GM19463 (cell line): Measurements from ENCODE around the gene RAB11FIP4.

Experiments
- ATAC-seq: cut with Tn5 transposase; IDR thresholded peaks from one replicate; pipeline ENCODE4 v1.9.1; 2021; ENCODE audit warnings: mild to moderate bottlenecking, moderate library complexity; ENCODE audit not compliant: unreplicated experiment

The RAB11FIP4 gene

DNA sequence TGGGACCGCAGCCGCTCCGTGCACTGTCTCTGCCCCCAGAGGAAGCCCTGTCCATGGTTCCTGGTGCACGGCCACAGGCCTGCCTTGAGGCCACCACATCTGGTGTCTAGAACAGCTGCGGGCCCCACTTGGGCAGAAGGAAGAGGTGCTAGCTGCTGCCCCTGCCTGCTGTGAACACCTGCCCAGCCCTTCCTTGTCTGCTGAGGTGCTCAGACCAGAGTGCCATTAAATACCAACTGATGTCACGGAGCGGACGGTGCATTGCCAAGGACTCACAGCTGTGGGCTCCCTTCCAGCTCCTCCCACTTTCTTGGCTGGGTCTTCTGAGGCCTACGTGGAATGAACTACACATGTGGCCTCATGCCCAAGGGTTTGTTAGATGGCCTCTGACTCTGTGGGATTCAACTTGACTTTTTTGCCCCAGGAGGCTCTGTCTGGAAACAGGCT, 146.1 kb downstream of the RAB11FIP4 start:
- ATAC-seq: peak; percentile 4

DNA sequence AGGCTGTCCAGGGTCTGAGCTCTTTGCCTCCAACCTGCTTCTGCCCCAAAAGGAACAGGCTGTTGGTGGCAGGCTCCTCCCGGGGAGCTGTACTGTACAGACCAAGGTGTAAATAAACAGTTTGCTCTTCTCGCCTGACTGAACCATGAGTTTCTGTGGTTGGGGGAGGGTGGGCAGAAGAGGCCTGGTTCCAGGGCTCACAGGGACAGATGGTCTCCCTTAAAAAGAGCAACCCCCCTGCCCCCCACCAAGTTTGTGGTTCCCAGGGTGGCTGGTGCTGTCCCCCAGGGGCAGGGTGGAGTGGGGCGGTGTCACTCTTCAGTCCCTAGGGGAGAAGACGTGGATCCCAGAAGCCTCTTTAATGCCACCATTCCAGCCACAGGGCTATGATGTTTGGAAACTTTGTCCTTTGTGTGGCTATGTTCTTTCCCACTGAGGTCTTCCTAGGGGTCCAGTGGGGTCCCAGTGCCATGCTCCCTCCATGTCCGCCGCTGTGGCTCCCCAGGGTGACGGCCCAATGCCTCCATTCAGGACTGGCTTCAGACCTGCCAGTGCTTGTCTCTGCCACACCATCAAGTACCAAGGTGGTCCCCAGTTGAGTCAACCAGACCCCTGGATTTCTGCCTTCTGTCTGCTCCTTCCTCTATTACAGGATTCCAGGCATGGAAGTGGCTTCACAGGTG, 146.7 kb downstream of the RAB11FIP4 start:
- peak; percentile 64 for ATAC-seq

DNA sequence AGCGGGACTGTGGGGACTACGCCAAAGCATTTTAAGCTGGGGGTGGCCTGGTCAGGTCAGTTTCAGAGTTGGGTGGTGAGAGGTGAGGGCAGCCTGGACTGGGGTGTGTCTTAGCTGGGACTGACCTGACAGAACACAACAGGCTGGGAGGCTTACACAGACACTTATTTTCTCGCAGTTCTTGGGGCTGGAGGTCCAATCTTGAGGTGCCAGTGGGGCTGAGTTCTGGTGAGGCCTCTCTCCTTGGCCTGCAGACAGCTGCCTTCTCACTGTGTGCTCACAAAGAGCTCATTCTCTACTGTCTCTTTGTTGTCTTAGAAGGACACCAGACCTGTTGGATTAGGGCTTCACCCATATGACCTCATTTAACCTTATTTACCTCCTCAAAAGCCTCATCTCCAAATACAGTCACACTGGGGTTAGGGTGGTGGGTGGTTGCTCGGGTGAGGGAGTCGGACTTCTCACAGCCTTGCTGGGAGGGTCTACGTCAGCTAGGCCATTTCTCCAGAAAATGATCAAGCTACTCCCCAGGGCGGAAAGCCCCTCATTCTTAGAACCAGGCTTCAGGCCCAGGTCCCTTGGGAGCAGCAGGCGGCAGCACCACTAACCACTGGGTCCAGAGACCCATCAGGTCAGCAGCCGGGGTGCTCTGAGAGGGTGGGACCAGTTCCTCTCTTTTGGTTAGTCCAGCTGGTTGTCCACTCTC, 149.3 kb downstream of the RAB11FIP4 start:
- no peak for ATAC-seq

DNA sequence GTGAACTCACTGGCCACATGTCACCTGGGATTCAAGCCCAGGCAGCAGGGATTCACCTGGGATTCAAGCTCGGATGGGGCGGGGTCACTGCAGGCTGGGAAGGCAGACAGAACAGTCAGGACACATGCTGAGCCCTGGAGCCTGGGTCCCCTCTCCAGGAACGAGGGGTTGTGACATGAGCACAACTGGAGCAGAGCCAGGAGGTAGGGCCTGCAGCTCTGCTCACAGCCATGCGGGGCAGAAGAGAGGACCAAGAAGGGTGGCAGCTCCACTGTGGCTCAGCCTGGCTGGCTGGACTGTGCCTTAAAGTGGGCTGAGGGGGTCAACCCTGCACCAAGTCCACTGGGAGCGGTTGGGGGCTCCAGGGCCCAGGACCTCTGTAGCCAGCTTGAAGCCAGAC, 150.1 kb downstream of the RAB11FIP4 start:
- ATAC-seq: no peak

DNA sequence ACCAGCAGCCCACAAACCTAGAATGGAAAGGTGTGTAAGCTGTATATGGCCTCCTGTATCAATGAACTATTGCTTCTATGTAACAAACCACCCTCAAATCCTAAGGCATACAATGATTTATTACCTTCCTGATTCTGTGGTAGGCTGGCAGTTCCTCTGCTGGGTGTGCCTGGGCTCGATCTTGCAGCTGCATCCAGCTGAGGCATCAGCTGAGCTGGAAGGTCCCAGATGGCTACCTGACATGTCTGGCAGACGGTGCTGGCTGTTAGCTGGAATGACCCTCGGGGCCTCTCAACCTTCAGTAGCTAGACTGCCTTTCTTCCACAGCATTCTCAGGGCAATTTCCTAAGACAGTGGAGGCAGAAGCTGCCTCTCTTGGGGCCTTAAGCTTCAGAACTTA, 152.7 kb downstream of the RAB11FIP4 start:
- ATAC-seq: no peak

DNA sequence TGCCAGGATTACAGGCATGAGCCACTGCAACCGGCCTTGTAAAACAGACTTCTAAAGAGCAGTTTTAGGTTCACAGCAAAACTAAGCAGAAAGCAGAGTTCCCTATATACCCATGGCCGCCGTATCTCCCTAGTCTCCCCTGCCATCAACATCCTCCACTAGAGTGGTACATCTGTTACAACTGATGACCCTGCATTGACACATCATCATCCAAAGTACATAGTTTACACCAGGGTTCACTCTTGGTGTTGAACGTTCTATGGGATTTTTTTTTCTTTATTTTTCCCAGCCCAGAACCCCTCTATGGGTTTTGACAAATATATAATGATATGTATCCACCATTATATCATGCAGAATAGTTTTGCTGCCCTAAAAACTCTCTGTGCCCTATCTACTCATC, 155.2 kb downstream of the RAB11FIP4 start:
- ATAC-seq: no peak

DNA sequence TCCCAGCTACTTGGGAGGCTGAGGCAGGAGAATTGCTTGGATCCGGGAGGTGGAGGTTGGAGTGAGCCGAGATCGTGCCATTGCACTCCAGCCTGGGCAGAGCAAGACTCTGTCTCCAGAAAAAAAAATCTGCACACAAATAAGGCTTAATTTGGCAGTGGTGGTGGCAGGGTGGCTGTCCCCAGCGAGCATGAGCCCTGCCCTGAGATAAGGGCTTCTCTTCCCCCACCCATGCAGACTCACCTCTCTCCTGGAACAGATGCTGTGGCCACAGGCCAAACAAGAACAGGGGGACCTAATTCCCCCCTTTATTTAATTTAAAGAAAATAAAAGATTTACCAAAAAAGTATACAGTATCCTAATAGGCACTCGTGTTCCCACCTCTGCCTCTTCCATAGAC, 157.2 kb downstream of the RAB11FIP4 start:
- no peak for ATAC-seq

DNA sequence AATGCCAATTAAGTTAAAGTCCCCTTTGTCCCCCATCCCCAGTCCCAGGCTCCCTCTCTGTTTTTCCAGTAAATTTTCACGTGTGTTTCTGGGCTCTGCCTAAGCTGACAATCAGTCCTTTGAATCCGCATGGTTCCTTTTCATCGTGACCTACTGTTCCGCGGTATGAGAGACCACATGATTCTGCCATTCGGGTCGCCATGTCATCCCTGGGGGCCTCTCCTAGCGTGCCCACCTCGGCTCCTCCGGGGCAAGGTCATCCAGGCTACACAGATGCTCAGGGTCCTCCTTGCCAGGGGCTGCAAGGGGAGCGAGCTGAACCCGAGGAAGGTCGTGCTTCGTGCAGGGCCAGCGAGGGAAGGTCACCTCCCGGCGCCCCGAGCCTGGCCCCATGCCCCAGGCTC, 157.6 kb downstream of the RAB11FIP4 start:
- ATAC-seq: no peak

DNA sequence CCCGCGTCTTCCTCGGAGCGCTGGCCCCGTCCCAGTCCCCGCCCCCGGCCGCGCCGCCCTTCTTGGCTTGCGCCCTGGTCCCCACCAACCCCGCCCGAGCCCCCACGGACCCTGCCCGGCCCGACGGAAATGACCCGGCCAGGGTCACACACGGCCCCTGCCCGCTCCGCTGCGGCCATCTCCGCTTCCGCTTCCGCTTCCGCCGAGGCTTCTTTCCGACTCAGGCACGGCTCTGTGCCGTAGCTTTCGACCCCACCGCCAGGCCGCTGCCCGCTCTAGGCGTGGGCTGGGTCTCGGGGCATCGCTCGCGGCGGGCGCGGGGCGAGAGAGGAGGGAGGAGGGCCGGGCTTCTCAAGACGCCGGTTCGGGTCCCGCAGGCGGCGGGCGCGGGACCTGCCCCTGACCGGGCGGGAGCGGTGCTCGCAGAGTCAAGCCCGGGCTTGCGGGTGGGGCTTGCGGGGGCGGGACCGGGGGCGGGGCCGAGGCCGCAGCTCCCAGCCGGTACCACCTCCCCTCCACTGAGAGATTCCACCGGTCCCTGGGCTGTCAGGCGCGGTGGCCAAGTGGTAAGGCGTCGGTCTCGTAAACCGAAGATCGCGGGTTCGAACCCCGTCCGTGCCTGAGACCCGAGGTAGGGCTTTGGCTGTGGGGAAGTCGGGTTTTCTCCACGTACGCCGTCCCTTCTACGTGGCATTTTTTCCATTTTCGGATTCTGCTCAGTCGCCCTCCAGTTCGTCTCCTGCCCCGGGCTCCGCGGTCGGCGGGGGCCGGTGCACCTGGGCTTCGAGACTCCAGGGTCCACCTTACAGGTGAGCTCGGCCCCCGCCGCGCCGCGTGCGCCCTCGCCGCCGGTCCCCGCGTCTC, 158.3 kb downstream of the RAB11FIP4 start:
- ATAC-seq: peak; percentile 77

DNA sequence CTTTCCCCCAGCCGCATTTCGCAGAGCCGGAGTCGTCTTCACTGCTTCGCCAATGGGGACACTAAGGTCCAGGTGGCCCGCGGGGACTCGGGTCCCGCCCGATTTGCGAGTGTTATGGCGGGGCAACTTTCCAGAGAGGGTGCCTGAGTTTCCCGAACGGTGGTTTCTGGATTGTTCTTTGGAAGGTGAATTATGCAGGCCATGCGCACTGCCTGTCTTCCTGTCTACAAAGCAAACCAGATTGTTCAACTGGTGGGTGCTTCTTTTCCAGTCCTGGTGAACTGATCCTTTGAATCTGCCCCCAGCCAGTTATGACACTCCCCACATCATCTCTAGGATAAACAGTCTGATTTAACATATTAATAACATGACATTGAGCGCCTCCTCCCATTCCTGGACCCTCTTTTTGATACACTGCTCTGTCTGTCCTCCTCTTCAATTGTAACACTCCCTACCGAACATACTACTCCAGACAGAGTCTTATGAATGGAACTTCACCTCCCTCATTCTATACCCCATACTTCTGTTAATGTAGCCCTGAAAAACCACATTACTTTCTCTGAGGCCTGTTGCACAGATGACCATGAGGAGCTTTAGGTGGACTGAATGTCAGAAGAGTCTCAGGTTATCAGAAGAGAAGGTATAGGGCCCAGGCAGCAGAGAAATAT, 159.0 kb downstream of the RAB11FIP4 start:
- no peak for ATAC-seq

DNA sequence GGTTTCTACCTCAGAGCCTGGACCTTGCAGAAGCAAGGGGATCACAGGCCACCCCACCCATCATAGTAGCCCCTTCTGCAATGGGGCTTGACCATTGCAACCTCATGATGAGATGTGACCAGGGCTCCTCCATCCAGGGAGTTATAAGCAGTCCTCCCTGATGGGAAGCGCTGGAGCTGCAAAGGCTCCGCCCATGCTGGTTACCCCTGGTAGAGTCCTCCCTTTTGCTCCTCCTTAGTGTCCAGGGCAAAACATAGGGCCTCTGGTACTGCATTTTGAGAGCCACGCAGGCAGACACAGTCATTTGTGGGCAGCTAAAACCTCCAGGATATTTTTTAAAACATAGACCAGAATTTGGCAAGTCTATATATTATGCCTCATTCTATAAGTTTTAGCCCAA, 161.1 kb downstream of the RAB11FIP4 start:
- no peak for ATAC-seq

DNA sequence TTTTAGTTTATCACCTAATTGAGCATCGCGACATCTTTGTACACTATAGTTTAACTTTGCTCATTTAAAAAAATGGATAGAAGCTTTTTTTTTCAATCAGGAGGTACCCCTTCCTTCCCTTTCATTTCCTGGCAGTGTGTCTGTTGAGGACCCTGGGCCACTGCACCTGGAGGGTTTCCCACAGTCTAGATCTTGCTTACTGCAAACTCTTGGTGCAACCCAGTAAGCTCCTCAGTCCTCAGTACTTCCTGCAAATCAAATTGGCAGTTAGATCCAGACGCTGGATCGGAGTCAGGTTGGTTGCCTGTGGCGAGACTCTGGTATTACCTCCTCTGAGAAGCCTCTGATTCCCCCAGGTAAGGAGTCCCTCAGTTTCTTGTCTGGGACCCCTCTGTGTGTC, 162.0 kb downstream of the RAB11FIP4 start:
- ATAC-seq: no peak

DNA sequence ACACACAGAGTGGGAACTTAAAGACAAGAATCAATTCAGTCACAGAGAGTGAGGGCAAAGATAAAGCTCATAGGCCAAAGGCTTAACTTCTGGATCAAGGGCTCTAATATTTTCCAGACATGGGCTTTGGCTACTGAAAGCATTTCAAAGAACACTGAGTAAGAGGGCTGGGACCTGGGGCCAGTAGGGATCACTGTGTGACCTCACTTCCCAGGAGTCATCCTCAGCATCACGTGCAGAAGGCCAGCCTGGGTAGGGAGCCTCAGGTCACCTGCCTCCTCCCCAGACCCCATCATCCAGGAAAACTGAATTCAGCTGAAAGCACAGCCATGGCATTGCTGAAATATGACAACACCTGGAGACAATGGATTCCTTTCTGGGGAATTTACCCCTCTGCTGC, 163.5 kb downstream of the RAB11FIP4 start:
- ATAC-seq: no peak

DNA sequence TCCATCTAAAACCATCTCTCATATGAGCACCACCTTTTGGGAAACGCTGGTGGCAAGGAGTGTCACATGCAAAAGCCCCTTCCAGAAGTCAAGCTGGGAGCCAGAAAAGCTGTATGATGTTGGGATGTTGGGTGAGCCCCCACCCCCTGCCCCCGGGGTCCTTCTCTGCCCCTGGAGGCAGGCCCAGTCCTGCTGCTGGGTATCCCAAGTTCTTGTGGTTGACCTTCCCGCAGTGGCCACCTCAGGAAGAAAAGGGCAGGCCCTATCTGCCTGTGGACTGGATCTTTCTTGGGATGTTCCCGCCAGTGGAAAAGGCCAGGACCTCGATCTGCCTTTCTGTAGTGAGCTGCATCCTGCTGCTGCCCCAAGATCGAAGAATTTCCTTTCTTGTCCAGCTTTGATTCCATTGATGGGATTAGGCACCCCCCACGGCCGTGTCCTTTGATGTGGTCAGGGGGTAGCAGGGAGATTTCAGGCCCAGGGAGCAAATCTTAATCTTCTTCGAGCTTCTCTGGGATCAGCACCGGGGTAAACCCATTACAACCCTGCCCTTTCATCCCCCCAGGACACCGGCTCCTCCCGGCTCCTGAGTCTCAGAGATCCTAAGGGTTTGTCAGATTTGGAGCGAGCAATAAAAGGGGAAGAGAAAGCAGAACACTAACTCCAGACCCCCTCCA, 165.6 kb downstream of the RAB11FIP4 start:
- ATAC-seq: no peak

DNA sequence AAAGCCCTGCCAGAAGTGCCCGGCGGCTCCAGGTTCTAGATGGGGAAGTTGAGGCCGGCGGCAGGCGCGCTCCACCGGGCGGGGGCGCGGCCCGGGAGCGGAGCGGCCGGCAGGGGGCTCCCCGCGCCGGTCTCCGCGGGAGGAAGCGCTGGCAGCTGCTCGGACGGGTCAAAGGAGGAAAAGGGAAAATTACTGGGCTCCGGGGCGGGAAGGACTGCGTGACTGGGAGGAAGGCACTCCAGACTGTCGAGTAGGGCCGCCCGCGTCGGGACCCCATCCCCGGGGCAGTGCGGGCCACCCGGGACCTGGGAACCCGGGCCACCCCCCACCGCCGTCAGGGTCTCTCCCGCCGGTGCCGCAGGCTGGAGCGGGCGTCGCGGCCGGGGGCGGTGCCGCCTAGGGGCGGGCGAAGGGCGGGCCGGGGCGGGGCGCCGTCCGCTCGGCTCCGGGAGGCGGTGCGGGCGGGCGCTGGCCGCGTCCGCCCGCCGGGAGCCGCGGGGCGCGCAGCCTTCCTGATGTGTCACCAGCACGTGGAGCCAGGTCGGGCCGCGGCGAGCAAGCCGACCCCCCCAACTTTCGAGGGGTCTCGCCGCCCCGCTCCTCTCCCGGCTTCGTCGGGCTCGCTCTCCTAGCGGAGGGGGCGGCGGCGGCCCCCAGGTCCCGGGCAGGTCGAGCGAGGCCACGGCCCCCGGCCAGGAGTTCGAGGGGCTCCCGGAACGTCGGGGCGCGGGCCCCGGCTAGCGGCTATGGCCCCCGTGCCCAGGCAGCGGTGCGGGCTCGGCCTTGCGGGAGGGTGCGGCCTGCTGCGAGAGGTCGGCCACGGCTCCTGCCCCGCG, 167.5 kb downstream of the RAB11FIP4 start:
- peak; percentile 78 for ATAC-seq

DNA sequence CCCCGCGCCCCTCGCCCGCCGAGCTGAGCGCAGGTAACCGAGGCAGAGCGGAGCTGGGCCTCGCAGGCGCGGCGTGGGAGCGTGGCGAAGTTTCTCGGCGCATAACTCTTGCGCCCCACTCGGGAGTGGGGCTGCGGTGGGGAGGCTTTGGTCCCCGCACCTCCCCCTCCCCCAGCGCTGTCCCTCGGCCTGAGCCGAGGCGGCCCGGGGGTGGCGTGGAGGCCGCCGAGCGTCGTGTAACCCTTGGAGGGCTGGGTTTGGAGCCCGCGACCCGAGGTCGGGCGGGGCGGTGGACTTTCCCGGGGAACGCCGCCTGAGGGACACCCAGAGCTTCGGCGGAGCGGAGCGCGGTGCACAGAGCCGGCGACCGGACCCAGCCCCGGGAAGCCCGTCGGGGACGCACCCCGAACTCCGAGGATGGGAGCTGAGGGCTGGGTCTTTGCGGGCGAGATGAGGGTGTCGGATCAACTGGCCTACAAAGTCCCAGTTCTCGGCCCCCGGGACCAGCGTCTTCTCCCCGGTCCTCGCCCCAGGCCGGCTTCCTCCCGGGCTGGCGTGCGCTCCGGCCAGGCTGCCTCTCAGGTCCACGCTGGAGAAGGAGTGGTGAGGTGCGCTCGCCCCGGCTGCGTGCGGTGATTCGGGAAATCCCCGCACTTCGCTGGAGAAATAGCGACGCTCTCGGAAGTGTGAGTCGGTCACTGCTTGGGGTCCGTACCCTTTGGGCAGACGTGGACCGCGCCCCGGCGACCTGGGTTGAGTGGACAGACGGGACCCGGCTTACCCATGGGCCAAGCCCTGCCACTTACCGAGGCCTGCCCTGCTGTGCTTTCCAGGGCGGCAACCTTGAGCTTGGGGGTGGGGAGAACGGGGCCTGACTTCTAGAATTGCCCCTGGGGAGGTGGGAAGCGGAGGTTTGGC, 168.4 kb downstream of the RAB11FIP4 start:
- no peak for ATAC-seq

DNA sequence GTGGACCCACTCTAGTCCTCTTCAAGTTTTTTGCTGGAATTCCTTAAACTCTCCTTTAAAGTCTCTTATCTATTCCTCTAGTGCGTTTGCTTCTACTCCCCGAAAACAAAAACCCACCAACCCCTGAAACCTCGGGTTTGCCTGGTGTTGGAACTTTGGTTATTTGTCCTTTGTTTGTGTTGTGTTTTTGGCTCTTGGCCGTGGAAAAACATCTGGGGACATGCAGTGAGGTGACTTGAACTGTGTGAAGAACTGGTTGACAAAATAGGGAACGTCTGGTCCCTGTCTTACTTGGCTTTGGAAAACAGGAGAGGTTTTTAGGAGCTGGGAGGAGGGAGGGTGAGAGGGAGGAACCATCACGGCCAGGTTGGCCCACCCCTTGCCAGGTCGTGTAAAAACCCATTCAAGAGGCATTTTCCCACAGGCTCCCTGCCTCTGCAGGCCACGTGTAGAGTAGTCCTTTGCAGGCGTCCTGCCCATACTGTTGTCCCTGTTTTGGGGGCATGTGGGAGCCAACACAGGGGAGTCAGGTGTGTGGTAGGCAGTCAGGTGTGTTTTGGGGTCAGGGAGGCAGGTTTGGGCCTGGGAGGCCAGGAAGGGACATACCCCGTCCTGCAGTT, 169.3 kb downstream of the RAB11FIP4 start:
- no peak for ATAC-seq
